IPS-NIHi7 (cell line): Measurements from ENCODE around the gene NMB.
"Not testable (repeated sequence)": the region's sequence is repeated elsewhere in the genome, so short reads cannot be mapped to it uniquely, and the experiment has no call there.

Experiments
- DNase-seq: peaks from one replicate; pipeline ENCODE4 v3.0.0; 2012; ENCODE audit warnings: mixed read lengths; ENCODE audit errors: extremely low spot score

The NMB gene

DNA sequence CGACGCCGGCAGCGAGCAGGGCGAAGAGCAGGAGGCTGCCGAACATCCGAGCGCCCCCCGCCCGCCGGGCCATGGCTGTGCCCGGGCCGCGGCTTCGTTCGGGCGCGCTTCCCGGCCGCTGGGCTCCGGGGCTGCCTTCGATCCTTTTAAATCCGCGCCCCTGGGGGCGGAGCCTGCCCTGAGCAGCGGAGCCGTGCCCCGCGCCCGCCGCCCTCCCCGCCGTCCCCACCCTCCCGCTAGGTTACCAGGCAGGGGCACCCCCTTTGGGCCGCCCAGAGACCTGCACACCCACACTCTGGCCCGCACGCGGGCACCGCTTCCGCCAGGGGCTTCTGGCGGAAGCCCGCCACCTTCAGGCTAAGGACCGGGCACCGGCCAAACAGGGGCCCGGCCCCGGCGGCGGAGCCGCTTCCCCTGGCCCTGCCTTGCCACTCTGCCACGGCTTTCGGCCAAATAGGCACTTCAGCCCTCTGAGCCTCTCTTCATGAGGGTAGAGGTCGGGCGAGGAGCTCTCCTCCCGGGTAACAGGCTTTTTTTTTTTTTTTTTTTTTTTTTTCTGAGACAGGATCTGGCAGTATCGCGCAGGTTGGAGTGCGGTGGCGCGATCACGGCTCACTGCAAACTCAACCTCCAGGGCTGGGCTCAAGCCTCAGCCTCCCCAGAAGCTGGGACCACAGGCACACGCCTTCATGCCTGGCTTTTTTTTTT lies at the start of gene NMB:
TSS of gene NMB (minus strand) at position 120 of the 708 bp plus-strand sequence. CDS start at position 73, 47 bp downstream.
- peak; percentile 96 for DNase-seq

- no peak for DNase-seq
Observed at GRCh38 chr15:84703808-84704207, 45.8 kb upstream of the NMB start.

DNA sequence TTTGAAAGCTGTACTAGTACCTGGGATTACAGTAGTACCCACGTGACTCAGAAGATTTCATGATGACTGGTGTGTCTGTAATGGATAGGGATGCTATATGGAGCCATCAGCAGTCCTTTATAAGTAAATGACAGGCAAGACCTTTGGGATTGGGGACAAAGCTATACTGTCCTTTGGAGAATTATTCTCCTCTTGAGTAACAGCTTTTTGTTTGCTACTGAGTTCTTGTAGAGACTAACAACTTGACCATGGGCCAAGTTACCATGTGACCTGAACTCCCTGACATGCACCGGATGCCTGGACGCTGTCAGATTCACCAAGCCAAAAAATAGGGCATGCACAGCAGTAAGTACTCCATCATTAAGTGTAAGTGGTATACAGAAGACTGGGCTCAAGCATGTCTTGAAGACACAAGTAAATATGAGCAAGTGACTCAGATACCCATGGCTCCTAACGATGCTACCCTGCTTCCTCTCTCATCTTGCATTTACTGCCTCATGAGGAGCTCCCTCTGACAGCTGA lies 45.0 kb upstream of the NMB start:
- DNase-seq: no peak

DNA sequence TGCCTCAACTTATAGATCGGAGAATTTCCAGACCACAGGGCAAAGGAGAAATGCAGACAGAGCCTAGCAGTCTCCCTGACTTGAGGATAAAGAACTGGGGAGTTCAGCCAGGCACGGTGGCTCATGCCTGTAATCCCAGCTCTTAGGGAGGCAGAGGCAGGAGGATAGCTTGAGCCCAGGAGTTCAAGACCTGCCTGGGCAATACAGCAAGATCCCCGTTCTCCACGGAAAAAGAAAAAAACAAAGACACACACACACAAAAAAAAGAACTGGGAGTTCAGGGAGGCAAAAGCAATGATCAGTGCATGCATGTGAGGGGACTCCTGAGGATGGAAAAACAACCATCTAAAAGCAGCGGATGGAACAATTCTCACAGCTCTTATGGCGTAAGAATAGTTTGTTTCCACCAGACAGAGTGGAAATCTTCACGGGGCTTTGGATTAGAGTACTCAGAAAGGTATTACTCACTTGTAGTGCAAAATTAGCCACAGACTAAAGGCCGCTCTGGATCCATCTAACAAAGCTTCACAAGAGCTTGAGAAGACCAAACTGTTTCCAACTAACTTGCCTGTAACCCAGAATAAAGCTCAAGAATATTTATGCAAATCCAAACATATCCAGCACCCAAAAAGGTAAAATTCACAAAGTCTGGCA lies 41.7 kb upstream of the NMB start:
- DNase-seq: no peak

DNA sequence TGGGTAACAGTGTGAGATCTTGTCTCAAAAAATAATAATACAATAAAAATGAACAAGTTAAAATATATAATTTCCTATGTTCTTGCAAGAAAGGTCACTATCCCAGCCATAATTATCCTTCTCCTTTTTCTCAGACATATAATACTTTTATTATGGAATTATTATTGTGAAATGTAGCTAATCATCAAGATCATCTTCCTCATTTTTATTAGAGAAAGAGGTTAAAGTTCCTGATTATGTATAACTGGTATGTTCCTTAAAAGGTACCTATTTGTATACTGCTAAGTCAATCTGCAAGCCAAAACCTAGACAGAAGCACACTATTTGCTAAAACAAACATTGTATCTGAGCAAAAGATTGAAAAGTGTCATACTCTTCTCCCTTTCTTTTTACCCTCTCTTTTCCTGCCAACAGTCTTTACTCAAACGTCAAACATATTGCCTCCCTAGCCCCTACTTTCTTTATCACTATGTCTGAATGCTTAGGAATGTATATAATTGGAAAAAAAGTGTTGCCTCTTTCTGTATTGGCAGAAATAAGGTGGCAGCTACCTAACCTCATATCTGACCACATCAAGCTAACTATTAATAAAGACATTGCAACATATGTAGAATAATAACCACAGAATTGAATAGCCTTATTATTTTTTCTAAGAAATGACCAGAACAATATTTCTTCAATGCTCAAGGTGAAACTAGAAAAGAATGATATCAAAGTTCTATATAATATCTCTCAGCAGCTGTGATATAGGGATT lies 39.4 kb upstream of the NMB start:
- no peak for DNase-seq

DNA sequence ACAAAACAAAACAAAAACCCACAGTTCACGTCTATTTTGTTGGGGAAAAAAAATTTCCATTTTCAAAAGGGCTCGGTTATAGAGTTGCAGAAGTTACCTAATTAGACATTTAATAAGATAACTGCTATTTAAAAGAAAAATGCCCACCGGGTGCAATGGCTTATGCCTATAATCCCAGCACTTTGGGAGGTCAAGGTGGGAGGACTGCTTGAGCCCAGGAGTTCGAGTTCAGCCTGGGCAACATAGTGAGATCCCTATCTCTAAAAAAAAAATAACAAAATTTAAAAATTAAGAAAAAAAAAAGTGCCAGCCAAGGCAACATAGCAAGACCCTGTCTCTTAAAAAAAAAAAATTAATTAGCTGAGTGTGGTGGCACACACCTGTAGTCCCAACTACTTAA lies 38.8 kb upstream of the NMB start:
- no peak for DNase-seq

DNA sequence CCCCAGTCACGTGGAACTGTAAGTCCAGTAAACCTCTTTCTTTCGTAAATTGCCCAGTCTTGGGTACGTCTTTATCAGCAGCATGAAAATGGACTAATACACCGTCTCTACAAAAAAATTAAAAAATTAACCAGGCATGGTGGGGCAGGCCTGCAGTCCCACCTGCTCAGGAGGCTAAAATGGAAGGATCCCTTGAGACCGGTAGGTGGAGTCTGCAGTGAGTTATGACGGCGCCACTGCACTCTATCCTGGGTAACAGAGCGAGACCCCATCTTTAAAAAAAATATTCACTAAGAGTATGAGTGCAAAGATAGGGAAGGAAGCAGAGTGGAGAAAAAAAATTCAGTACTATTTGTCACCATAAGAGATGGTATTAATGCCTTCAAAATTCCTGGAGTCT lies 32.3 kb upstream of the NMB start:
- no peak for DNase-seq

GRCh38 chr15:84689858-84690257 lies 31.9 kb upstream of the NMB start:
- DNase-seq: no peak

DNA sequence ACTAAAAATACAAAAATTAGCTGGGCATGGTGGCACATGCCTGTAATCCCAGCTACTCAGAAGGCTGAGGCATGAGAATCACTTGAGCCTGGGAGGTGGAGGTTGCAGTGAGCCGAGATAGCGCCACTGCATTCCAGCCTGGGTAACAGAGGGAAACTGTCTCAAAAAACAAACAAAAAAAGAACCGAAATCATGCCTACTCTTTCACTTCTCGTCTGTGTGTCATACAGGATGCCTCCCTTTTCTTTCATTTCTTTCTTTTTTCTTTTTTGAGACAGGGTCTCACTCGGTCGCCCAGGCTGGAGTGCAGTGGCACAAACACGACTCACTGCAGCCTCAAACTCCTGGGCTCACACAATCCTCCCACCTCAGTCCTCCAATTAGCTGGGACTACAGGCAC lies 28.4 kb upstream of the NMB start:
- not testable (repeated sequence) for DNase-seq

DNA sequence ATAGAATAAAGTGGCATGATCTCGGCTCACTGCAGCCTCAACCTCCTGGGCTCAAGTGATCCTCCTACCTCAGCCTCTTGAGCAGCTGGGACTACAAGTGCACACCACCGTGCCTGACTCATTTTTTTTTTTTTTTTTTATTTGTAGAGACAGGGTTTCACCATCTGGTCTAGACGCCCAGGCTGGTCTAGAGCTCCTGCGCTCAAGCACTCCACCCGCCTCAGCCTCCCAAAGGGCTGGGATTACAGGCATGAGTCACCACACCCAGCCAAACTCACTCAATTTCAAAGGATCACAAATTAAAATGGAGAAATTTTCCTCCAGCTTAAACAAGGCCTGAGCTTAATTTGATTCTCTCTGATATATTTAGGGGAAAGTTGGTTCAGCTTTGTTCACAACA lies 27.3 kb upstream of the NMB start:
- DNase-seq: no peak

- no peak for DNase-seq
Observed at GRCh38 chr15:84684092-84684491, 26.1 kb upstream of the NMB start.

GRCh38 chr15:84681831-84682230 lies 23.8 kb upstream of the NMB start:
- DNase-seq: no peak

DNA sequence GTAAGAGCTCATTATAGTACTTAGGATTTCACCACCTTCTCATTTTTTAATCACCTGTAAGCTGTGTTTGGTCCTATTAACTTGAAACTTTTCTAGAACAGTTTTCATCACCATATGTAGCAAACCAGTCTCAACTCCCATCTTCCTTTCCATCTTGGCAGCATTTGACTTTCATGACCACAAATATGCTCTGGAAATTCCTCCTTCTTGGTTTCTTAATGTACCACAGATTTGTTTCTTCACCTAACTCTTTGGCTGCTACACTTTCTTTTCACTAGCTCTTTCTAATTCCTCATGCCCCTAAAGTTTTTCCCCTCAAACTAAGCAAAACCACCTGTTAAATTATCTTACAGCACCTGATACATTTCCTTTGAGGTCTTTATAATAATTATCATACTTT lies 13.2 kb upstream of the NMB start:
- DNase-seq: no peak

DNA sequence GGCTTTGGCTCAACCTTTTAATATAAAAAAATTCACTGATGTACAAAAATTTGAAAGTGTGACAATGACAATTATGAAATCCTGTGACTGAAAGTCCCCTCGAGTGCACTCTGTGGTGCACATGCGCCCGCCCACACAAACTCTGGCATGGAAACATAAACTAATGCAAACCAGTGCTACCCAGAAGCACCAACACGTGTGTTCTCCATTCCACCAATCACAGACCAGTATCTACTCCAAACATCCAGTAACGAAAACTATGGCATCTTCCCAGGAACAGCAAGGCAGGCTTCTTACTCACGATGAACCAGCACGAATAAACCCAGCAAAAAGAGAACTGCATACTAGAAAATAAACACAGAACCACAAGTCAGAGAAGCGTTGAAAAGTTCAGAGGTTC lies 11.7 kb upstream of the NMB start:
- no peak for DNase-seq

DNA sequence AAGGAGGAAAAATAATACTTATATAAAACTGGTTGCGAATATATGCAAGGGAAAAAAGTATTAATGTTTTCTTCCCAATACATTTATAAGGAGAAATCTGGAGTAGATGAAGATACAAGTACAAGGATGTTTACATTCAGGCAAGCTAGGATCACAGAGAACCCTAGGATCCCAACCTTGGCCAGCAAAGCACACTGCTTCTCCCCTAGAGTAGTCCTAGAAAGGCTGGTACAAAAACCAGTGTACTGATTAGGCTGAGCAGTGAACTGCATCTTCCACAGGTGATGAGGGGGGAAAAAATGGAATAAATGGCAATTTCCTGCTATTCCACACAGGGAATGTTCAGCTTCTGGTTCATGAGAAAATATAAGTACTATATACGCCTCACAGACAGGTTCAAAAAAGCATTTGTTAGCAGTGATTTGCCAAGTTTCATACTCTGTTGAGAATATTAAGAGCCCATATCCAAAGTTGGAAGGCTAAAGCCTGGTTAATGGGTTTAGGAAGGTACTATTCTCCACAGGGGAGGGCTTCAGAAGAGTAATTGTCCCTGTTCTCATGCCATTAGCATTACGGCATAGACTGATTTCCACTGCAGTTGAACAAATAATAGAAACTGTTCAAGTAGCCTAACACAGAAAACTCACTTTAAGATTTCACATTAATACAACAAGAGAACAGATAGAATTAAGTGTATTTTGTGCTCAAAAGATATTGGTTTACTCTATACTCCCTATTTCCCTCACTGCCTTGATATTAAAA lies 10.4 kb upstream of the NMB start:
- no peak for DNase-seq

- no peak for DNase-seq
Observed at GRCh38 chr15:84666373-84666772, 8.4 kb upstream of the NMB start.

GRCh38 chr15:84661001-84661400 lies 3.0 kb upstream of the NMB start:
- DNase-seq: no peak

DNA sequence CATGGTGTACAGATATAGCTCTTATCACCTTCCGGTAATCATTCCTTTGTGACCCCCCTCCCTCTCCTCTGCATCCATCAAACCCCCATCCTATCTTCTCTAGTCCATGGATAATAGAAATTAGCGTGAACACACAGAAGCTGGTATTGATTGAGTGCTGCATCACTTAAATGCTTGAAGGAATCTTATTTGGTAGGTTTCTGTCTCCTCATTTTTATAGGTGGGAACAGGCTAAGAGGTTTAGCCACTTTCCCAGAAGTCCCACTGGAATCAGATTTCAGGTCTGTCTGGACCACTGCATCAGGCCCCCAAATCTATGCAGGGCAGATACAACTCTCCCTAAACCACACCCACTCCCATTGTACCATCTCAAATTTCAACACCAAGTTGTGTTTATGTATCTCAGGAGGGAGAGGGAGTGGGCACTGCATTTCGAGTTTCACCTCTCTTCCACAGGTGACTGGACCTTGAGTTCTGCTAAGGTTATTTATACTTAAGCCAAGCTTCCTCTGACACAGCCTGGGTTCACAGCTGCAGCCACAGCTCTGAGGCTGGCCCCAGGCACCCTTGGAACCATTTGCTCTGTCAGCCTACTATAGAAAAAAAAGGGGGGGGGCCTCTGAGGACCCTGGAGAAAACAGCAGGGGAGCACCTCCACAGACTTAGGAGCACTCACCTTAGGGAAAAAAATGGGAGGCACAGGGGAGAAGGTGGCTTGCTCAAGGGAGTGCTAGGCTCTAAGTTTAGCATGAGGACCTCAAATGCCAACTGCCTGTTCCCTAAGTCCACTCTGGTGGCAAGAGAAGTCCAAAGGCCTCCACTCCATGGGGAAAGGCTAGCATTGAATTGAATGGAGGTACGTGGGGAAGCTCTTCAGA lies 2.1 kb upstream of the NMB start:
- no peak for DNase-seq

DNA sequence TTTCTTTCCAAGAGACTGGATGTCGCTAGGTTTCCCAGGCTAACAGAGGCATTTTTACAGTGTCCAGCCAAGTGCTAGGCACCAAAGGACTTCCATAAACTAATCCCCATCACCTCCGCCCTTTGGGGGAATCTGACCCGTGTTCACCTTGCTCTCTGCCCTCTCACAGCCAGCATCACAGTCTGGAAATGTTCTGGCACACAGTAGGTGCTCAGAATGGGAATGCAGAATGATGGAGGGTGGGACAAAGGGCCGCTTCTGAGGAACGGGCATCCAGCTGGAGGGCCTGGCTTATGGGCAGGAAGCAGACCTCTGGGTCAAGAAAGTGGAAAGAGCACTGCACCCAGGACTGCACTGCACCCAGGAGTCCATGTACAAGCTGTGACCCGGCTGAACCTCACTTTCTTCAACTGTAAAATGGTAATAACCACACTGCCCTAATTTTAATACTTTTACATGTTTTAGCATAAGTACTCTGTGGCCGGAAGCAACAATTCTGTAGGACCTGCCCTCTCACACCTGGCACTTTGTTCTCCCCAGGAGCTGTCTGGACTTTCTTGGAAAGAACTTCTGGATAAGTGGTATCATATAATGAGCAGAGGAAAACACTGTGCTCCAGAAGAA lies 901 bp upstream of the NMB start:
- no peak for DNase-seq

- no peak for DNase-seq
Observed at GRCh38 chr15:84657748-84658079, 285 bp downstream of the NMB start.

GRCh38 chr15:84656972-84657371 lies 1.0 kb downstream of the NMB start:
- no peak for DNase-seq
